Measurements from ENCODE around the gene RHOF.

GRCh38 chr12:121731473-121731872 lies 62.0 kb downstream of the RHOF start:
- TF ChIP-seq CTCF (IDR thresholded peaks at IDR 0.05; ENCODE audit: low read depth, low read length, poor library complexity, severe bottlenecking) (no peak), EZH2phosphoT487 (IDR thresholded peaks at IDR 0.05; ENCODE audit: borderline replicate concordance, low read length) (no peak)
